Measurements from ENCODE around the gene LYAR.
"Not testable (repeated sequence)": the region's sequence is repeated elsewhere in the genome, so short reads cannot be mapped to it uniquely, and the experiment has no call there.

The LYAR gene

GRCh38 chr4:4259484-4260100 lies 30.4 kb downstream of the LYAR start:
- no peak for DNase-seq

- DNase-seq: not testable (repeated sequence)
Measured at GRCh38 chr4:4257705-4258104, 32.2 kb downstream of the LYAR start.

- DNase-seq: no peak
Measured at GRCh38 chr4:4256799-4257198, 33.2 kb downstream of the LYAR start.

GRCh38 chr4:4254666-4255065 lies 35.3 kb downstream of the LYAR start:
- no peak for DNase-seq

- no peak for DNase-seq
Measured at GRCh38 chr4:4254199-4254598, 35.8 kb downstream of the LYAR start.

GRCh38 chr4:4249866-4250265 lies 40.1 kb downstream of the LYAR start:
- DNase-seq: no peak

- DNase-seq: not testable (repeated sequence)
Measured at GRCh38 chr4:4249342-4249741, 40.6 kb downstream of the LYAR start.

GRCh38 chr4:4248885-4249203 lies 41.1 kb downstream of the LYAR start:
- DNase-seq: no peak

GRCh38 chr4:4248029-4248884 lies 41.7 kb downstream of the LYAR start, which contains the start of gene TMEM128:
TMEM128 (minus strand) TSS chr4:4248223; CDS start chr4:4248202, 21 bp downstream.
- DNase-seq: peak; percentile 94

GRCh38 chr4:4247696-4248028 lies 42.3 kb downstream of the LYAR start:
- no peak for DNase-seq

GRCh38 chr4:4245172-4245571 lies 44.8 kb downstream of the LYAR start:
- no peak for DNase-seq

GRCh38 chr4:4239551-4239950 lies 50.4 kb downstream of the LYAR start:
- DNase-seq: not testable (repeated sequence)

GRCh38 chr4:4233610-4234009 lies 56.3 kb downstream of the LYAR start:
- DNase-seq: no peak

- DNase-seq: no peak
Measured at GRCh38 chr4:4228356-4228668, 61.6 kb downstream of the LYAR start.

- DNase-seq: no peak
Measured at GRCh38 chr4:4227510-4228355, 62.2 kb downstream of the LYAR start.

GRCh38 chr4:4226606-4227438 lies 63.1 kb downstream of the LYAR start, which contains the start of gene OTOP1:
OTOP1 (minus strand) TSS chr4:4226929; CDS start chr4:4226864, 65 bp downstream.
- no peak for DNase-seq

GRCh38 chr4:4225915-4226605 lies 63.9 kb downstream of the LYAR start:
- DNase-seq: no peak
